GM18520 (cell line): Measurements from ENCODE around the gene POLR2H.
"Not testable (repeated sequence)": the region's sequence is repeated elsewhere in the genome, so short reads cannot be mapped to it uniquely, and the experiment has no call there.

Source experiments
- ATAC-seq: cut with Tn5 transposase; IDR thresholded peaks from one replicate; pipeline ENCODE4 v1.9.1; 2021; ENCODE audit not compliant: unreplicated experiment

The POLR2H gene

GRCh38 chr3:184335661-184336546, 25.6 kb upstream of the POLR2H start:
- ATAC-seq, result peak; percentile 64

- no peak for ATAC-seq
These were observed 24.7 kb upstream of the POLR2H start for GRCh38 chr3:184336547-184337398.

DNA sequence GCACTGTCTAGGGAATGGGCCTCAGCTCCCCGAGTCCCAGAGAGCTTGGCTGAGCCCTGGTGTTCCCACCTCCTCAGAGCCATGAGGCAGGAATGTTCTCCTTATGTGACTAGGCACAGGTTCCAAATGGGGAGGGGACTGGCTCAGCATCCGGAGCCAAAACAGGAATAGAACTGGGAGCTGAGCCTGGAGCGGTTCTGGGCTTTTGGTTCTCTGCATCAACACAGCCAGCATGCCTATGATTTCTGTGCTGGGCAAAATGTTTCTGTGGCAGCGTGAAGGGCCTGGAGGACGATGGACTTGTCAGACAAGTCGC, 24.2 kb upstream of the POLR2H start, which contains the start of gene FAM131A:
TSS of gene FAM131A (plus strand) at position 202 of the 316 bp plus-strand sequence. CDS start at position 233, 31 bp downstream.
- no peak for ATAC-seq

GRCh38 chr3:184337981-184338380, 23.5 kb upstream of the POLR2H start:
- ATAC-seq, result no peak

DNA sequence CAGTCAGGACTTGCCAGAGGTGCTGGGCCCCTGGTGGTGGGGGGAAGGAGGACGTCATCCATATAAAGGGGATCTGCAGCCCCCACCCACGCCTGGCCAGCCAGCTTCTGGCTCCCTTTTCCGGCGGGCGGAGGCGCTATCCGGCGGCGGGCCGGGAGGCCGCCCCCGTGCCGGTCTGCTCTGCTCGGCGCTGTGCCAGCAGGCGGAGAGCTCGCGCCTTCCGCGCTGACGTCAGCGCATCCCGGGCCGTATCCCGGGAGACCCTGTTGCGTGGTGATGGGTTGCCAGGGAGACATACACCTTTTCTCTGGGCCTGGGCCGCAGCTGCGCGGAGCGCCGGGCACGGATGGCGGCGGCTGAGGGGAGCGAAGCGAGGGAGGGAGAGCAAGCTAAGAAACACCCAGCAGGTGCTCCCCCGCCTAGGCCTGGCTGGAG, 23.0 kb upstream of the POLR2H start:
- ATAC-seq, result no peak

- no peak for ATAC-seq
These were observed 22.5 kb upstream of the POLR2H start for GRCh38 chr3:184339001-184339400.

DNA sequence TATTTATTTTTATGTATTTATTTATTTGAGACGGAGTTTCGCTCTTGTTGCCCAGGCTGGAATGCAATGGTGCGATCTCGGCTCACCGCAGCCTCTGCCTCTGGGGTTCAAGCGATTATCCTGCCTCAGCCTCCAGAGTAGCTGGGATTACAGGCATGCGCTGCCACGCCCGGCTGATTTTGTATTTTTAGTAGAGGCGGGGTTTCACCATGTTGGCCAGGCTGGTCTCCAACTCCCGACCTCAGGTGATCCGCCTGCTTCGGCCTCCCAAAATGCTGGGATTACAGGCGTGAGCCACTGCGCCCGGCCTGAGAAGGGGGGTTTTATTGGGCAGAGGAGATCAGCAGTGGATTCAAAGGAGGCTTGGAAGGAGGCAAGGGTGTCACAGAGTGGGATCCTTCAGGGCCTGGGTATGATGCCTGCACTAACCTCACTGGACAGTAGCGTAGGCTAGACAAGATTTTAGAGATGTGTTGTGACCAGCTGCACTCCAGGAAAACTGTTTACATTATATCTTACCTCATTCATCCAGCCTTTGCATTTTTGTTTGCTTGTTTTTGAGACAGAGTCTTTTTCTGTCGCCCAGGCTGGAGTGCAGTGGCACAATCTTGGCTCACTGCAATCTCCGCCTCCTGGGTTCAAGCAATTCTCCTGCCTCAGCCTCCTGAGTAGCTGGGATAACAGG, 21.9 kb upstream of the POLR2H start:
- ATAC-seq, result not testable (repeated sequence)

GRCh38 chr3:184341925-184342324, 19.6 kb upstream of the POLR2H start:
- no peak for ATAC-seq

- ATAC-seq, result no peak
These were observed 18.2 kb upstream of the POLR2H start for GRCh38 chr3:184343200-184343876.

DNA sequence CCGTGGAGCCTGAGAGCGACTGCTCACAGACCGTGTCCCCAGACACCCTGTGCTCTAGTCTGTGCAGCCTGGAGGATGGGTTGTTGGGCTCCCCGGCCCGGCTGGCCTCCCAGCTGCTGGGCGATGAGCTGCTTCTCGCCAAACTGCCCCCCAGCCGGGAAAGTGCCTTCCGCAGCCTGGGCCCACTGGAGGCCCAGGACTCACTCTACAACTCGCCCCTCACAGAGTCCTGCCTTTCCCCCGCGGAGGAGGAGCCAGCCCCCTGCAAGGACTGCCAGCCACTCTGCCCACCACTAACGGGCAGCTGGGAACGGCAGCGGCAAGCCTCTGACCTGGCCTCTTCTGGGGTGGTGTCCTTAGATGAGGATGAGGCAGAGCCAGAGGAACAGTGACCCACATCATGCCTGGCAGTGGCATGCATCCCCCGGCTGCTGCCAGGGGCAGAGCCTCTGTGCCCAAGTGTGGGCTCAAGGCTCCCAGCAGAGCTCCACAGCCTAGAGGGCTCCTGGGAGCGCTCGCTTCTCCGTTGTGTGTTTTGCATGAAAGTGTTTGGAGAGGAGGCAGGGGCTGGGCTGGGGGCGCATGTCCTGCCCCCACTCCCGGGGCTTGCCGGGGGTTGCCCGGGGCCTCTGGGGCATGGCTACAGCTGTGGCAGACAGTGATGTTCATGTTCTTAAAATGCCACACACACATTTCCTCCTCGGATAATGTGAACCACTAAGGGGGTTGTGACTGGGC, 16.8 kb upstream of the POLR2H start:
- ATAC-seq, result no peak

GRCh38 chr3:184345317-184346144, 16.0 kb upstream of the POLR2H start:
- no peak for ATAC-seq

DNA sequence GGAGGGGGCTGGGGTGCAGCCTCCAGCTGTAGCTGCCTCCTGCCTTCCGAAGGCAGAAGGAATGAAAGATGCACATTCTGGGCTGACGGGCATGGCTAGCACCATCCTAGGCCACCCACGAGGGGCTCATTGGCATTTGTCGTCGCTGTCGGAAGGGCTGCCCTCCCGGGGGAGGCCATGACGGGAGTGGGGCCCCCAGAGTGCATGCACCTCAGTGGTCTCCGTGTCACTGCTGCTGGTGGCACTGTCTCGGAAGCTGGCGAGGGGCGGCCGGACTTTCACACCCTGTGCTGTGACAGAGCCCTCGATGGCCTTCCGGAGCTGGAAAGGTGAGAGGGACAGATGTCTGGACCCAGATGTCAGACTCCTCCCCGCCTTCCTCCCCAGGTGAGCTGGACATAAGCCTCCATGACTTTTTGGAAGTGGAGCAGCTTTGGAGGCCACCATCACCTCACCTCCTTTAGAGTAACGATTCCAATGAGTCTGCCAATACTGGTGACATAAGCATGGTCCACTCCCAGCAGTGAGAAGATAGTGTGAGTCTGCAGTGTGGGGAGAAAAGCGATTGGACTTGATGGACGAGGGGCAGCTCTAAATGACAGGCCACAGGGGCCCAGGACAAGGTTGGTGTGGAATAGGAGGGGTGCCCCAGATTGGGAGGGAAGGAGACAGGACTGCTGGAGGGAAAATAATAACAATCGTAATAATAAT, 14.9 kb upstream of the POLR2H start:
- ATAC-seq, result no peak

GRCh38 chr3:184347321-184348056, 14.0 kb upstream of the POLR2H start:
- no peak for ATAC-seq

GRCh38 chr3:184348057-184348382, 13.5 kb upstream of the POLR2H start:
- no peak for ATAC-seq

DNA sequence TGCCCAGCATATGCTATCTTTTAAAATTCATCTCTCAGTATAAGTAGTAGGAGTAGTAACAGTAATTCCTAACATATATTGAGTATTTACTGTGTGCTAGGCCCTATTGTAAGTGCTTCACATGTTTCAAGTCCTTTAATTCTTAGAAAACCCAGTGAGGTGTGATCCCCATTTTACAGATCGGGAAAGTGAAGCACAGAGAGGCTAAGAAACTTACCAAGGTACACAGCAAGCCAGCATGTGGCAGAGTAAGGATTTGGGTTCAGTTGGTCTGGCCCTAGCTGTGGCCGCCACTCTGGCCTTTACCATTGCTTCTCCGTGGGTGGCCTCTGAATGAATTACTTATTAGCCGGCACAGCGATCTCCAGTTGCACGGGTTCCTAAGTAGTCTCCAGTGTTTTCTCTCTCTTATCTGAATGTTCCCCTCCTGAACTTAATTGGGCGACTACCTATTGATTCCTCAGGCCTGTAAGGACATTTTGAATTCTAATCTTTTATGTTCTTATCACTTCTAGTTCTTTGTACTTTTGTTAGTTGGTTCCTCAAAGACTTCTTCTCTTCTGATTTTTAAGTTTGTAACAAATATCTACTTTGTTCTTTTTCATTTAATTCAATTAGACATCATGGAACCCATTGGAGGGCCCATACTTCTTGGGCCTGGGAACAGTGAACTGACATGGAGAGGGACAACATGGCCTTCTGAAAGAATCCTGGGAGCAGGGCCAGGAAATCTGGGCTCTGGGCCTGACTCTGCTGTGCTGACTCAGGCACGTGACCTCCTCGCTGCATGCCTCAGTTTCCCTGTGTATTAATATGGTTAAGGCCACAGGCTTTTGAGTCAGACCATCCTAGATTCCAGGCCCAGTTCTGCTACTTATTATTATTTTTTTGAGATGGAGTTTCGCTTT, 11.7 kb upstream of the POLR2H start:
- no peak for ATAC-seq

DNA sequence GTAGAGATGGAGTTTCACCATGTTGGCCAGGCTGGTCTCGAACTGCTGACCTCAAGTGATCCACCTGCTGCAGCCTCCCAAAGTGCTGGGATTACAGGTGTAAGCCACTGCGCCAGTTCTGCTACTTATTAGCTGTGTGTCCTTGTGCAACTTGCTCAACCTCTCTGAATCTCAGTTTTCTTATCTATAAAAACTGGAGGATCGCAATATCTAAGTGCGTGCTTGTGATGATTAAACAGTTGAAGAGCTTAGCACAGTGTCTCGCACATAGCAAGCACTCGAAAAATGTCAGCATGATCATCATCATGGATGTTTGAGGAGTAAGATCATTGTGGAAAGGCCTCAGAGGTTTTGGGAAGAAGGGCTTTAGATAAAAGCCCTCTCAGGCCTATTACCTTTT, 10.9 kb upstream of the POLR2H start:
- ATAC-seq, result no peak

DNA sequence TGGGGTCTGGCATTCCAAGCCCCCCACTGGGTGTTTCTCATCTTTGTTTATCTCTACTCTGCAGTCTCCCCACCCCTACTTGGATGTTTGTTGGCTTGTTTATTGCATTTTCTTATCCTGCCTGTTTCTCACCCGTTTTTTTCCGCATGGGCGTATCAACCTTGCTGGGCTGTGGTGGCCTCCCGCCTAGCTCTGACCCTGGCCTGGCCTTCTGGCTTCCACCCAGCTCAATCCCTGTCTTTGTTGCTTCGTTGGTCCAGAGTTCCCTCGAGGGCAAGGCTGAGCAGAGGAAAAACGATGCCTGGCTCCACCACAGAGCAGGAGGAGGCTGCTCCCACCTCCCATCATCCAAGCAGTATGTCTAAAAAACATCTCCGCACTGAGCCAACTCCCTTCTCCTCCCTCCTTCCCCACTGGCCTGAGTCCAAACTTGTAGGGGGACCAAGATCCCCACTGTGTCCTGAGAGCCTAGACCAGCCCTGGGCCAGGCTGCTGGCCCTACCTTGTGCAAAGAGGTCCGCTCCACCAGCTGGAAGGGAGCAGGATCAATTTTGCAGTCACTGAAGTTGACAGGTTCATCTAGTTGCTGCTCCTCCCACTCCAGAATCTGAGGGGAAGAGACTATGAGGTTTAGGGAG, 9.9 kb upstream of the POLR2H start:
- no peak for ATAC-seq
